Activated T-helper 2 cell treated with anti-CD3 and anti-CD28 coated beads, Interferon-gamma antibody, Interleukin-2, Interleukin-4, amounts not matched to agents 10 μg/mL and 5 μg/mL and 100 μg/mL, durations not matched to agents 14 hours and 24 hours and 36 hours (primary cell): ENCODE results near the gene MYO7A. TPM values are rescaled to one million over a fixed set of nuclear protein-coding genes. Genes with fewer than 3 reads are reported as not detected.

Source experiments
- DNase-seq: peaks from one replicate; pipeline ENCODE4 v3.0.0; 2021; ENCODE audit warnings: low spot score
- H3K27ac Mint-ChIP-seq: one replicate; pipeline ENCODE4 v1.8.0; 2021; ENCODE audit warnings: mixed read lengths
- H3K27me3 Mint-ChIP-seq: one replicate; pipeline ENCODE4 v1.8.0; 2021; ENCODE audit warnings: low read depth, mixed read lengths
- H3K36me3 Mint-ChIP-seq: one replicate; pipeline ENCODE4 v1.8.0; 2021; ENCODE audit warnings: low read depth, mixed read lengths
- H3K4me1 Mint-ChIP-seq: one replicate; pipeline ENCODE4 v1.8.0; 2021; ENCODE audit warnings: low read depth, mixed read lengths
- H3K4me3 Mint-ChIP-seq: one replicate; pipeline ENCODE4 v1.8.0; 2021; ENCODE audit warnings: low read depth, mild to moderate bottlenecking, moderate library complexity, mixed read lengths
- H3K9me3 Mint-ChIP-seq: one replicate; pipeline ENCODE4 v1.8.0; 2021; ENCODE audit warnings: mixed read lengths
- intact Hi-C: fragments of 100-400 bp; cut with micrococcal nuclease; formaldehyde crosslinking; loops from one replicate; pipeline ENCODE4 v1.15.1; 2023
- total RNA-seq: library from RNA; stranded (reverse); gene quantifications from 2 replicates; pipeline ENCODE4 v1.2.3, GENCODE V29; 2022

MYO7A gene
- total RNA-seq, 1 donor from 2014 or later: 0.30 TPM

DNA sequence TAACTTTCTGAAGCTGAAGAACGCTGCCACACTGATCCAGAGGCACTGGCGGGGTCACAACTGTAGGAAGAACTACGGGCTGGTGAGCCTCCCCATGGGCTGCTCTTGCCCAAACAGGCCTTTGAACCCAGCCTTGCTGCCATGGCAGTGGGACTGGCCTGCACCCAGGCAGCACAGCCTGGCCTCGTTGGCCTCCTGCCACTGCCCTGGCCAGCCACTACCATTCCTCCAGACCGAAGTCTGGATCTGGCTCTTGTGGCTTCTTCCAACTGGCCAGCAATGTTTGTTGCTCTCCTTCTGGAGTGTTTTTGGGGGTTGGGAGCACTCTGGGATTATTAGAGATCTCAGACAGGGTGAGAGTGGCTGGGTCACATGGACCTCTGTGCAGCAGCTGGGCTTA is 51.0 kb downstream of the MYO7A start:
- H3K27me3 Mint-ChIP-seq: no peaks in the 10 kb centered on the region
- no peak overlapping the region for H3K27ac Mint-ChIP-seq
- intact Hi-C loops: no loop called here

GRCh38 chr11:77179681-77180080 is 51.6 kb downstream of the MYO7A start:
- no peaks in the 10 kb centered on the region for H3K9me3 Mint-ChIP-seq
- intact Hi-C loops: no loop called here
- no peaks in the 10 kb centered on the region for H3K4me1 Mint-ChIP-seq
- DNase-seq: no peak
- no peak overlapping the region for H3K27ac Mint-ChIP-seq
- H3K27me3 Mint-ChIP-seq: no peaks in the 10 kb centered on the region
- H3K36me3 Mint-ChIP-seq: no peaks in the 10 kb centered on the region
- H3K4me3 Mint-ChIP-seq: no peak overlapping the region

More for the DNA sequence above, 51.0 kb downstream of the MYO7A start:
- DNase-seq: no peak
- H3K36me3 Mint-ChIP-seq: no peaks in the 10 kb centered on the region
- H3K4me1 Mint-ChIP-seq: no peaks in the 10 kb centered on the region
- H3K9me3 Mint-ChIP-seq: no peaks in the 10 kb centered on the region
- no peak overlapping the region for H3K4me3 Mint-ChIP-seq

DNA sequence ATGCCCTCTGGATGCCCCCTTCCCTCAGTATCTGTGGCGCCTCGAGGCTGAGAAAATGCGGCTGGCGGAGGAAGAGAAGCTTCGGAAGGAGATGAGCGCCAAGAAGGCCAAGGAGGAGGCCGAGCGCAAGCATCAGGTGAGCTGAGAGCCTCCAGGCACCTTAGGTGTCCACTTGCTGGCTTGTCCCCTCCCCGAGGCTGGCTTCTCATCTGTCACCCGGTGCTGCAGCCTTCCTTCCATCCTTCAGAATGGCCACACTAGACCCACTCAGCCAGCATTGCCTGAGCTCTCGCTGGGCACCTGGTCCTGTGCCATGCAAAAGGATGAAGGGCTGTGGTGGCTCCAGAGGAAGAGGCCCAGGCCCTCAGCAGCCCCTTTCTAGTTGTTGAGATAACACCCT is 52.3 kb downstream of the MYO7A start:
- intact Hi-C loops: no loop called here
- H3K4me3 Mint-ChIP-seq: no peak overlapping the region
- H3K27ac Mint-ChIP-seq: no peak overlapping the region
- no peaks in the 10 kb centered on the region for H3K4me1 Mint-ChIP-seq
- H3K36me3 Mint-ChIP-seq: no peaks in the 10 kb centered on the region
- no peaks in the 10 kb centered on the region for H3K27me3 Mint-ChIP-seq
- DNase-seq: no peak
- no peaks in the 10 kb centered on the region for H3K9me3 Mint-ChIP-seq

DNA sequence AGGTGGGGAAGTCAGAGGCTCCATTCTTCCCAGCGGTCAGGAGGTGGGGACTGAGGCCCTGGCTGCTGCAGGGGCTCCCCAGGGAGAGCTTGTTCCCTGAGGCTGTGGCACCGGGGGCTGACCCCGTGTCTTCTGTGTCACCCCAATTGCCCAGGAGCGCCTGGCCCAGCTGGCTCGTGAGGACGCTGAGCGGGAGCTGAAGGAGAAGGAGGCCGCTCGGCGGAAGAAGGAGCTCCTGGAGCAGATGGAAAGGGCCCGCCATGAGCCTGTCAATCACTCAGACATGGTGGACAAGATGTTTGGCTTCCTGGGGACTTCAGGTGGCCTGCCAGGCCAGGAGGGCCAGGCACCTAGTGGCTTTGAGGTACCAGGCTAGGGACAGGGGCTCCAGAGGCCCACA is 53.2 kb downstream of the MYO7A start:
- Mint-ChIP-seq H3K36me3 (no peaks in the 10 kb centered on the region), H3K27ac (no peak overlapping the region), H3K9me3 (no peaks in the 10 kb centered on the region), H3K4me1 (no peaks in the 10 kb centered on the region), H3K4me3 (no peak overlapping the region), H3K27me3 (no peaks in the 10 kb centered on the region)
- intact Hi-C loops: no loop called here
- DNase-seq: no peak

DNA sequence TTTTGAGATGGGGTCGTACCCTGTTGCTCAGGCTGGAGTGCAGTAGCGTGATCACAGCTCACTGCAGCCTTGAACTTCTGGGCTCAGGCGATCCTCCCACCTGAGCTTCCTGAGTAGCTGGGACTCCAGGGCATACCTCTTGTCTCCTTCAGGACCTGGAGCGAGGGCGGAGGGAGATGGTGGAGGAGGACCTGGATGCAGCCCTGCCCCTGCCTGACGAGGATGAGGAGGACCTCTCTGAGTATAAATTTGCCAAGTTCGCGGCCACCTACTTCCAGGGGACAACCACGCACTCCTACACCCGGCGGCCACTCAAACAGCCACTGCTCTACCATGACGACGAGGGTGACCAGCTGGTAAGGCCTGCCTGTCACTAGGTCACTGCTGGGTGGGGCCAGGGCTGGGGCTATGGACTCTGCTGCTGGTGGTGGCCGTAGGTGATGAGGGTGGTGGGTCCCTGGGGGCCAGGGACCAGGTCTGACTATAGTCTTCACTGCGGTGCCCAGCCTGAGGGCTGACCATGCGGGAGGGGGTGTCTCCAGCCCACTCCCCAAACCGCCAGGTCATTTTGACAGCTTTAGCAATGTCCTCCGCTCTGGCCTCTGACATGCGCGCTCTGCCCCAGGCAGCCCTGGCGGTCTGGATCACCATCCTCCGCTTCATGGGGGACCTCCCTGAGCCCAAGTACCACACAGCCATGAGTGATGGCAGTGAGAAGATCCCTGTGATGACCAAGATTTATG is 53.9 kb downstream of the MYO7A start:
- H3K27me3 Mint-ChIP-seq: no peaks in the 10 kb centered on the region
- no peaks in the 10 kb centered on the region for H3K36me3 Mint-ChIP-seq
- no peaks in the 10 kb centered on the region for H3K9me3 Mint-ChIP-seq
- no peak overlapping the region for H3K4me3 Mint-ChIP-seq
- intact Hi-C loops: no loop called here
- H3K27ac Mint-ChIP-seq: no peak overlapping the region
- no peak for DNase-seq
- no peaks in the 10 kb centered on the region for H3K4me1 Mint-ChIP-seq

DNA sequence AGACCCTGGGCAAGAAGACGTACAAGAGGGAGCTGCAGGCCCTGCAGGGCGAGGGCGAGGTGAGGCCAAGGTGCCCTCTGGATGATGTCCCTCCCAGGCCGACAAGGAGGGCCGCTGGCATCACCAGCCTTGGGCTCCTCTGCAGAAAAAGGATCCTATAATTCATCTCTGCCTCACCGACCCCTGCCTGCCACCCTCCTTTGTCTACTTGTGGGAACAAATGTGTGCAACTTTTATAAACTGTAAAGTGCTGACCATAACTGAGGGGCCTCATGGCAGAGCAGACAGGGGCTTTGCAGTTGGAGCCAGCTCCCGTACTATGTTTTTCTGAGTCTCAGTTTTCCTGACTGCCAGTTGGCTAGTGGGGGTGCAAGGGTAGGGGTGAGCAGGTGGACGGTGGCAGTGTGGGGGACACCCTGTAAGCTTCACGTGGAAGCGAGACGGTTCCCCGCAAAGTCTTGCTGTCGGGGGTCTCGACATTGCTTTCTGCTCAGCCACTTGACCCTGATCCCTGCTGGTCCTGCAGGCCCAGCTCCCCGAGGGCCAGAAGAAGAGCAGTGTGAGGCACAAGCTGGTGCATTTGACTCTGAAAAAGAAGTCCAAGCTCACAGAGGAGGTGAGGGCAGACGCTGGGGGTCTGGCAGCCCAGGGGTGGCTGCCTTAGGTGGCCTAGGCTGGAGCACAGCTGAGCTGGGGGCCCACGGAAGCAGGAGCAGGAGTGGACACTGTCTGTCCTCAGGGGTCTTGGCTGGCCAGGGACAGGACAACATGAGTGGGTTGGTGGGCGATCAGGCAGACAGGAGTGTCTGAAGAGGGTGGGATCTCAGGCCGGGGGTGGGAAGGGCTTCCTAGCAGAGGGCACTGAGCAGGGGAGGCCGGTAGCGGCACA is 54.7 kb downstream of the MYO7A start:
- no peak overlapping the region for H3K4me3 Mint-ChIP-seq
- H3K36me3 Mint-ChIP-seq: no peaks in the 10 kb centered on the region
- no peak for DNase-seq
- no peaks in the 10 kb centered on the region for H3K27me3 Mint-ChIP-seq
- H3K9me3 Mint-ChIP-seq: no peaks in the 10 kb centered on the region
- intact Hi-C loops: no loop called here
- H3K4me1 Mint-ChIP-seq: no peaks in the 10 kb centered on the region
- no peak overlapping the region for H3K27ac Mint-ChIP-seq

- Mint-ChIP-seq H3K27ac (no peak overlapping the region), H3K27me3 (no peaks in the 10 kb centered on the region), H3K9me3 (no peaks in the 10 kb centered on the region), H3K4me3 (no peak overlapping the region), H3K36me3 (no peaks in the 10 kb centered on the region), H3K4me1 (no peaks in the 10 kb centered on the region)
- DNase-seq: no peak
- intact Hi-C loops: no loop called here
Observed at GRCh38 chr11:77183431-77183984, 55.5 kb downstream of the MYO7A start.

- intact Hi-C loops: no loop called here
- no peak overlapping the region for H3K4me3 Mint-ChIP-seq
Observed at GRCh38 chr11:77184136-77184860, 56.3 kb downstream of the MYO7A start.

DNA sequence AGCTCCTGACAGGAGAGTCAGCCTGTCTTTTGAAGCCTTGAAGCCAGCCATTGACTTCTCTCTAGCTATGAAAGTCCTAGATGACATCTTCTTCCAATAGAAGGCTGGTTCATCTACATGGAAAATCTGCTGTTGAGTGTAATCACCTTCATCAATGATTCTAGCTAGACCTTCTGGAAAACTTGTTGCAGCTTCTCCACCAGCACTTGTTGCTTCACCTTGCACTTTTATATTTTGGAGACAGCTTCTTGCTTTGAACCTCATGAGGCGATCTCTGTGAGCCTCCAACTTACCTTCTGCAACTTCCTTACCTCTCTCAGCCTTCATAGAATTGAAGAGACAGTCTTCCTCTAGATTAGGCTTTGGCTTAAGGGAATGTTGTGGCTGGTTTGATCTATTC is 58.3 kb downstream of the MYO7A start:
- H3K27ac Mint-ChIP-seq: no peak overlapping the region
- no peaks in the 10 kb centered on the region for H3K9me3 Mint-ChIP-seq
- no peaks in the 10 kb centered on the region for H3K27me3 Mint-ChIP-seq
- H3K4me3 Mint-ChIP-seq: no peak overlapping the region
- DNase-seq: no peak
- no peaks in the 10 kb centered on the region for H3K4me1 Mint-ChIP-seq
- no peaks in the 10 kb centered on the region for H3K36me3 Mint-ChIP-seq
- intact Hi-C loops: no loop called here

More at GRCh38 chr11:77184136-77184860, 56.3 kb downstream of the MYO7A start:
- no peaks in the 10 kb centered on the region for H3K4me1 Mint-ChIP-seq
- H3K9me3 Mint-ChIP-seq: no peaks in the 10 kb centered on the region
- H3K27me3 Mint-ChIP-seq: no peaks in the 10 kb centered on the region
- DNase-seq: no peak
- no peak overlapping the region for H3K27ac Mint-ChIP-seq
- H3K36me3 Mint-ChIP-seq: no peaks in the 10 kb centered on the region

DNA sequence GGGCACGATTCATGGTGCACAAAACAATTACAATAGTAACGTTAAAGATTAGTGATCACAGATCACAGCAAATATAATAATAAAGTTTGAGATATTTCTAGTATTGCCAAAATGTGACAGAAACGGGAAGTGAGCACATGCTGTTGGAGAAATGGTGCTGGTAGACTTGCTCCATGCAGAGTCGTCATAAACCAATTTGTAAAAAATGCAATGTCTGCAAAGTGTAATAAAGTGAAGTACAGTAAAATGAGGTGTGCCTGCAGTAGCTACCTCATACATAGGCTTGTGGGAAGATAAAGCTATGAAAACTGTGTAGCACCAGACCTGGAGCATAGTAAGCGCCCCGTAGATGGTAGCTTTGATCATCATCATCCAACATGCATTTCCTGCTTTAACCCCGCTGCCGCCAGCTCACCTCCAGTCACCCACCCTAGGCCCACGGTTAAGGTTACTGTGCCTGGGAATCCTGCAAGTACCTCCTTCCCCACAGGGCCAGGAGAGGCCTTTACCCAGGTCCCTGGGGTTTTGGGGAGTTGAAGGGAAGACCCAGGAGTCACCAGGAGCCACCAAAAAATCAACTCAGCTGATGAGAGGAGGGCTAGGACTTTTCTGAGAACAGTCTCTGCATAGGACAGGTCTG is 59.2 kb downstream of the MYO7A start:
- Mint-ChIP-seq H3K9me3 (no peaks in the 10 kb centered on the region), H3K4me1 (no peaks in the 10 kb centered on the region), H3K27ac (no peak overlapping the region), H3K27me3 (no peaks in the 10 kb centered on the region), H3K36me3 (no peaks in the 10 kb centered on the region), H3K4me3 (no peak overlapping the region)
- no peak for DNase-seq
- intact Hi-C loops: no loop called here

GRCh38 chr11:77187776-77188632 is 60.0 kb downstream of the MYO7A start:
- no peaks in the 10 kb centered on the region for H3K36me3 Mint-ChIP-seq
- no peak overlapping the region for H3K27ac Mint-ChIP-seq
- H3K9me3 Mint-ChIP-seq: no peaks in the 10 kb centered on the region
- DNase-seq: peak; percentile 53
- H3K4me3 Mint-ChIP-seq: no peak overlapping the region
- no peaks in the 10 kb centered on the region for H3K4me1 Mint-ChIP-seq
- H3K27me3 Mint-ChIP-seq: no peaks in the 10 kb centered on the region
- intact Hi-C loops: loop anchor here (1.0 to 2.0 kb wide), 2 partner anchors 61 to 141 kb away; no protein-coding TSS in a partner anchor
